HG03135 (cell line): ENCODE measurements around the gene PXDN.

Experiments used
- ATAC-seq: cut with Tn5 transposase; IDR thresholded peaks from one replicate; pipeline ENCODE4 v1.9.1; 2021; ENCODE audit warnings: mild to moderate bottlenecking, moderate library complexity; ENCODE audit not compliant: unreplicated experiment

Gene PXDN

DNA sequence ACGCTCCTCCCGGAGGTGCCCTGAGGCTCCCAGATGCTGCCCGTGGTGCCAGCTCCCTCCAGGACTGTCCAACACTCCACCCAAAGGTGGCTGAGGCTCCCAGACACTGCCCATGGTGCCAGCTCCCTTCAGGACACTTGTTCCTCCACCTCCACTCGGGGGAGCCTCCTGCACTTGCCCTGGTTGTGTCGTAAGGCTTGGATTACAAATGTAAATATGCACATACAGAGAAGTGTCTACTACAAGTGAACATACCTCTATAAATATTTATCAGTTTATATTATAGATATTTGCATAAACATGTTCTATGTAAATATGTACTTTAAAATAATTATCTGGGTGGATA, 143.3 kb downstream of the PXDN start:
- no peak for ATAC-seq

DNA sequence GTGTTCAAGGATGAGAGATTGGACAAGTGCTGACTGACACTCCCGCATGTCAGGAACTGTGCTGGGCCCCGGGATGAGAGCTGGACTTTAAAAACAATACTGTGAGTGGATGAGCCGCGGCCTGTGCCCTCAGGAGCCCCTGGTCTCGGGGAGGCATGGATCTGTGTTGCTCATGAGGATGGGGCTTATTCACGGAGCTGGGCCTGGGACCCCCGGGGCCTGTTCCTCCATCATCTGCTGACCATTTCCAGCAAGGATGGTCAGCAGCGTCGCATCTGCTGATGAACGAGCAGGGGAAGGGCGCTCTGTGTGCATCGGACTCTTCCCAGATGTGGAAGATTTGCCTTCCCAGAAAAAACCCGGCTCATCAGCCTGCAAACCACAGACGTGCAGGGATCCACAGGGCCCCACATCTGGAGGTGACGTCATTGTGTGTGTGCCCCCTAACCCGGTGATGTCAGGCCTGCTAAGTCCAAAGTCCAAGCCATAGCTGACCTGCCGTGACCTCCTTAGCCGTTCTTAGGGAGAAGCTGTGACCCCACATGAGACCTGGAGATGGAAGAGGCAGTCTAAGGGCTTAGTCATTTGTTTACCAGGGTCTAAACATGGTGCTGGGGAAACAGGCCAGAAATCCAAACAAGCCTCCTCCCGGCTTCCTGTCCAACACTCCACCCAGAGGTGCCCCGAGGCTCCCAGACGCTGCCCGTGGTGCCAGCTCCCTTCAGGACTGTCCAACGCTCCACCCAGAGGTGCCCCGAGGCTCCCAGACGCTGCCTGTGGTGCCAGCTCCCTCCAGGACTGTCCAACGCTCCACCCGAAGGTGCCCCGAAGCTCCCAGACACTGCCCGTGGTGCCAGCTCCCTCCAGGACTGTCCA, 143.9 kb downstream of the PXDN start:
- ATAC-seq, result no peak

GRCh38 chr2:1599301-1600085, 144.8 kb downstream of the PXDN start:
- no peak for ATAC-seq

DNA sequence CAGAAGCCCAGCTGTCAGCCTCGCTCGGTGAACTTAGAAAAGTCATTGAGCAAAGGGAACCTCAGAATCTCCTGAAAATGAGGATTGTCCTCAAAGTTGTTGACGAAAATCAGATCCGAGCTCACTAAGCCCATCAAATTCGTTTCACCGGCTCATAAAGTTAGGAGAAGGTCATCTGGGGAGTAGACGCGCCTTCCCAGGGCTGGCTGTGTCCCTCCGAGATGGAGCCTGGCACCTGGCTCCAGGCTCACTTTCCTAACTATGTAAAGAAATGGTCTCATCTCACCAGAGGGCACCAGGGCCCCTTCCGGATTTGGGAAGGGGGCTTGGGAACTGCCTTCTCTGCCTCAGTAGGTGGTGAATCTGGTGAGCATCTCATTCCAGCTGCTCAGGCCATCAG, 145.5 kb downstream of the PXDN start:
- no peak for ATAC-seq

- no peak for ATAC-seq
These were observed 146.1 kb downstream of the PXDN start for GRCh38 chr2:1598041-1598710.

- ATAC-seq, result no peak
These were observed 149.0 kb downstream of the PXDN start for GRCh38 chr2:1595274-1595673.

DNA sequence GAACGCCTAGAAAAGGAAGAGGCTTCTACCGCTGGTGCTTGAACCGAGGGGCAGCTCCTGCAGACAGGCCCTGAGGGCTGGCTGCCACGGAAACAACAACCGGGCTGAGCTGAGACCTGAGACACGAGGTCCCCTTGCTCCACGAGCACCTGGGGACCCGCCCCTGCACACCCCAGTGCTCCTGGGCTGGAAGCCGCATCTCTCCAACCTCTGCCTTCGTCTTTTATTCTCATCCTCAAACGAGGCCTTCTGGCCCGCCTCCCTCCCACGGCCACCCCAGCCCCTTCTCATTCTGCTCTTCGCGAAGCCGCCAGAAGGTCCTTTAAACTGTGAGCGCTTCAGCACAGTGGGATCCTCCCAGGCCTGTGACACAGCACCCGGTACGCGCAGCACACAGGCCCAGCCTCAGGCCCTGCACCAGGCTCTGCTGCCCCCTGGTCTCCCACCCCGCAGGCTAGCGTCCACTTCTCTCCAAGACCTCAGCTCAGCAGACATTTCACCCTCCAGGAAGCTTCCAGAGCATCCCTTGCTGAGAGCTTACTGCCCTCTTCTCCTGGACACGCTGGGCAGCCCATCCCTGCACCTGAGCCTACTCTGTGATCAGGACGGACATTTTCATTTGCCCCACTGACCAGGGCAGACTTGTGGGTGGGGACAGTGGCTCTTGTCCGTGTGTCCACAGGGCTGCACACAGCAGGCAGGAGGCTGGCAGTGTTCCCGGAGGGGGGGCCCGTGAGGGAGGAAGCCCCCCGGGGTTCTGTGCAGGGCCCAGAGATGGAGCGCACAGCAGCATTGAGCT, 149.7 kb downstream of the PXDN start:
- ATAC-seq, result no peak

DNA sequence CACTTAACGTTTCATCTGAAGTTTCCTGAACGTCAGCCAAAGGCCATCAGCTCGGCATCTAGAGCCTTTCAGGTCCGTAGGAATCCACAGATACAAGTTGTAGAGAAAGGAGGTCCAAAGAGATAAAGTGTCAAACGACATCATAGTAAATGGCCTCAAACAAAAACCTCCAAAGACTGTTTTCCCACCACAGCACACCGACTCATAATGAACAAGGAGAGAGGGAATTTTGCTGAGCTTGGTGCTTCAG, 150.3 kb downstream of the PXDN start:
- no peak for ATAC-seq

GRCh38 chr2:1593371-1594122, 150.8 kb downstream of the PXDN start:
- no peak for ATAC-seq

DNA sequence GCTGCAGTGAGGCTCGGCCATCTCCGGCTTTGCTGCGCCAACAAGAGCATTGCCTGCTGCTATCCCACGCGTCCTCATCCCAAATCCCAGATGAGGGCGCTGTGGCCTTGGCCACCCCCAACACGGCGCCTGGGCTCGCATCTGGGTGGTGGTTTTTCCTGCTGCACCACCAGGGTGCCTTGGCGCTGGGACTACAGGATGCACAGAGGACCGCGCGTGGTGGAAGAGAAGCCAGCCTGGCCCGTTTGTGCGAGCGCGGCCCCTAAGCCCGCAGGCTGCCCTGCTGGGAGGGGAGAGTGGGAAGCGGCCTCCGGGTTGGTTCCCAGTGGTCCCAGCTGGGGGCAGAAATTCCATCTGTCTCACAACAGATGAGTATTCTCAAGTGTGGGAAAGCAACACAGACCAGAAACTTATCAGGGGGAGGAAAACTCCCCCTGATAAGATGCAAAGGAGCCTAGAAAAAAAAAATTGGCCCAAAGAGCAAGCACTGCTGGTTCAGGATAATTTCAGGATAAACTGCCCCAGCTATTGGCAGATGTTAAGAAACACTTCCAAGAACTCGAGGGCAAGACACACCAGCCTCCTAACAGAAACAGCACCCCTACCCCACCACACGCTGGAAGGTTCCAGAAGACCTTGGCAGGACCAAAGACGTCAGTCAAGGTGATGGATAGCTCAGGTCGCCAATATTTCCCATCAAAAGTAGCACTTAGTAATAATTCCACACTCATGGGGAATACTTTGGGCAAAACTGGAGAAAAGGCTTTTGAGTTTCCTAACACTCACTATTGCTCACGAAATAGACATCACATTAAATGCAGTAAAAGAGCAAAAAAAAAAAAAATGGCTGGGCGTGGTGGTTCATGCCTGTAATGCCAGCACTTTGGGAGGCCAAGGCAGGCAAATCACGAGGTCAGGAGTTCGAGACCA, 152.1 kb downstream of the PXDN start:
- ATAC-seq, result no peak

DNA sequence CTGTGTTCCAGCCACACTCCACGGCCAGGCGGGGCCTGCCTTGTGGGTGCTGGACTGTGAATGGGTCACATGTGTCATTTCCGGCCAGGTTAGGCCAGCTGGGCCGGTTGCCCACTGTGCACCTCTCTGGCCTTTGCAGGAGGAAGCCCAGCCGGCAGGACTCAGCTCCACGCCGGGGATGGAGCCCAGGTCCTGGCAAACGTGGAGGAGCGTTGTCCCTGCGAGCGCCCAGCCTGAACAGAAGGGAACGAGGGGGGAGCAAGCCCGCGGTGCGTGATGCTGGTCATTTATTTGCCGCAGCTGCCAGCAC, 152.9 kb downstream of the PXDN start:
- no peak for ATAC-seq

DNA sequence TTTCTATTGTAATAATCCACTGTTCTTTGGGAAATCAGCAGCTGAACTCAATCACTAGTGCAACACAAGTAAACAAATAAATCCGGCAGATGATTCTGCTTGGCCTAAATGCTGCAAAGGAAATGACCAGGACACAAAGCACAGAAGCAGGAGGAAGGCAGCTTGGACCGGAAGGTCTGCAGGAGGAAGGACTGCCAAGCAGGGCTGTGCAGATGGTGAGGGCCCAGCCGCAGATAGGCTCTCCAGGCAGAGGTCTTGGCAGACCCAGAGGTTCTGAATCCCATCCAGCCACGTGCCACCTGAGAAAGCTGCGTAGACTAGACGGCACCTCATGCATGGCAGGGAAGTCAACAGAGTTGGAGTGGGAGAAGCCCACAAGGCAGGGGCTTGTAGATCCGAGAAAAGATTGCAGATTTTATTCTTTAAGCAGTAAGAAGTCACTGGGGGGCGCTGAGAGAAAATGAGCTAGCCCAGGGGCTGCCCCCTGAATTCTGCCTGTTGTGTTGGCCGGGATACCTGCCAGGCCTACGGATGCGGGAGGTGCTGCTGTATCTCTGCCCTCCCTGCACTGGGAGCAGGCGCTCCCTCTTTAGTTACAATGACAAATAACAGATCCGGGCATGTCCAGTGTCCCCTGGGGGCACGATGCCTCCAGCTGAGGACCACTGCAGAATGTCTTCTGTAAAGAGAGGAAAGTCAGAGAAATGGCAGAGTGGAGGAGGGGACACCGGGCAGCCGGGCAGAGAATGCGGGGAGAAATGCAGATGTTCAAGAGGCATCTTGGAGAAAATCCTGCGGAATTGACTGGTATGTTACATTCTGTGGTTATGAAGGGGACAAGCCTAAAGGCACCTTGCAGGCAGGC, 153.5 kb downstream of the PXDN start:
- no peak for ATAC-seq

GRCh38 chr2:1588978-1589621, 155.2 kb downstream of the PXDN start:
- no peak for ATAC-seq

- no peak for ATAC-seq
These were observed 156.0 kb downstream of the PXDN start for GRCh38 chr2:1588051-1588977.

- no peak for ATAC-seq
These were observed 157.1 kb downstream of the PXDN start for GRCh38 chr2:1586923-1587840.
